Natural killer cell (primary cell): ENCODE data around the gene ADSS1. TPM values are rescaled to one million over a fixed set of nuclear protein-coding genes. Genes with fewer than 3 reads are reported as not detected.
A peak's percentile ranks its signal among the peaks of the same experiment; 100 is the strongest.

ENCODE experiments used
- ATAC-seq, 3 donors: fragments of 150-1000 bp in 2 of 3; fragments of 200-7000 bp in 1 of 3; cut with Tn5 transposase; 1 replicate in 1 of 3; 2 replicates in 2 of 3; pipeline ENCODE4 v1.10.0; 2021; ENCODE audit warnings: mild to moderate bottlenecking in 2 of 3, moderate library complexity in 2 of 3
- DNase-seq, 2 donors: peaks; one replicate each; pipeline versions ENCODE4 v3.0.0 to v3.0.0-alpha.2; 2013 to 2021; ENCODE audit warnings: mixed read lengths in 1 of 2
- H3K27ac ChIP-seq: one replicate; pipeline ENCODE4 v1.5.1; 2013; ENCODE audit warnings: mild to moderate bottlenecking, low read length
- H3K27me3 ChIP-seq: one replicate; pipeline ENCODE4 v1.6.1; 2013; ENCODE audit warnings: low read length; ENCODE audit not compliant: control insufficient read depth, insufficient read depth
- H3K36me3 ChIP-seq: one replicate; pipeline ENCODE4 v1.6.1; 2013; ENCODE audit warnings: low read length; ENCODE audit not compliant: control insufficient read depth, insufficient read depth
- H3K4me1 ChIP-seq: one replicate; pipeline ENCODE4 v1.6.1; 2013; ENCODE audit warnings: low read length; ENCODE audit not compliant: control insufficient read depth, insufficient read depth
- H3K4me3 ChIP-seq: one replicate; pipeline ENCODE4 v1.5.1; 2013; ENCODE audit warnings: low read length
- H3K9me3 ChIP-seq: one replicate; pipeline ENCODE4 v1.6.1; 2013; ENCODE audit warnings: low read length; ENCODE audit not compliant: control insufficient read depth, insufficient read depth
- H3K27ac Mint-ChIP-seq, 2 donors: one replicate each; pipeline ENCODE4 v1.8.0; 2022; ENCODE audit warnings: mild to moderate bottlenecking in 2 of 2, mixed read lengths in 2 of 2, moderate library complexity in 1 of 2
- H3K27me3 Mint-ChIP-seq, 2 donors: one replicate each; pipeline ENCODE4 v1.8.0; 2022; ENCODE audit warnings: low read depth in 2 of 2, mixed read lengths in 2 of 2
- H3K36me3 Mint-ChIP-seq: one replicate; pipeline ENCODE4 v1.8.0; 2022; ENCODE audit warnings: mixed read lengths
- H3K4me1 Mint-ChIP-seq, 2 donors: one replicate each; pipeline ENCODE4 v1.8.0; 2022; ENCODE audit warnings: mixed read lengths in 2 of 2
- H3K4me3 Mint-ChIP-seq: one replicate; pipeline ENCODE4 v1.8.0; 2022; ENCODE audit warnings: mild to moderate bottlenecking, moderate library complexity, mixed read lengths
- H3K9me3 Mint-ChIP-seq, 2 donors: one replicate each; pipeline ENCODE4 v1.8.0; 2022; ENCODE audit warnings: mixed read lengths in 2 of 2
- WGBS: methylation state at CpG from one replicate; pipeline ENCODE4 v1.1.7; 2013; ENCODE audit warnings: missing lambda C conversion rate; ENCODE audit not compliant: insufficient coverage; 5-methylcytosine and 5-hydroxymethylcytosine counted together
- intact Hi-C: fragments of 100-400 bp; cut with micrococcal nuclease; formaldehyde crosslinking; loops from one replicate; pipeline ENCODE4 v1.14.2; 2022
- total RNA-seq, 4 donors: library from RNA; stranded (reverse); fragments of 120-200 nt in 1 of 4; gene quantifications; one replicate each; pipeline versions ENCODE4 v1.2.3 to v1.2.4, GENCODE V29; 2013 to 2022
- TF ChIP-seq, protein P1 (sequence below): fragments of 200-600 bp; IDR thresholded peaks from one replicate; pipeline ENCODE4 v1.8.0; 2022; ENCODE audit warnings: antibody characterized with exemption

ADSS1 gene
- 1 to 10 TPM; 2.1 to 2.7 (median 2.5) TPM for total RNA-seq
- total RNA-seq (2013): 1.2 TPM

- ATAC-seq (peak; percentile 88 to 89 (median 88)), DNase-seq (peak; percentile 68 to 82)
- TF ChIP-seq, protein P1, sequence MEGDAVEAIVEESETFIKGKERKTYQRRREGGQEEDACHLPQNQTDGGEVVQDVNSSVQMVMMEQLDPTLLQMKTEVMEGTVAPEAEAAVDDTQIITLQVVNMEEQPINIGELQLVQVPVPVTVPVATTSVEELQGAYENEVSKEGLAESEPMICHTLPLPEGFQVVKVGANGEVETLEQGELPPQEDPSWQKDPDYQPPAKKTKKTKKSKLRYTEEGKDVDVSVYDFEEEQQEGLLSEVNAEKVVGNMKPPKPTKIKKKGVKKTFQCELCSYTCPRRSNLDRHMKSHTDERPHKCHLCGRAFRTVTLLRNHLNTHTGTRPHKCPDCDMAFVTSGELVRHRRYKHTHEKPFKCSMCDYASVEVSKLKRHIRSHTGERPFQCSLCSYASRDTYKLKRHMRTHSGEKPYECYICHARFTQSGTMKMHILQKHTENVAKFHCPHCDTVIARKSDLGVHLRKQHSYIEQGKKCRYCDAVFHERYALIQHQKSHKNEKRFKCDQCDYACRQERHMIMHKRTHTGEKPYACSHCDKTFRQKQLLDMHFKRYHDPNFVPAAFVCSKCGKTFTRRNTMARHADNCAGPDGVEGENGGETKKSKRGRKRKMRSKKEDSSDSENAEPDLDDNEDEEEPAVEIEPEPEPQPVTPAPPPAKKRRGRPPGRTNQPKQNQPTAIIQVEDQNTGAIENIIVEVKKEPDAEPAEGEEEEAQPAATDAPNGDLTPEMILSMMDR: peak; percentile 98
- under 1% methylated on average over 82 of the region's 82 CpGs for WGBS
- Mint-ChIP-seq H3K9me3 (no peaks in the 10 kb centered on the region), H3K27ac (no peak within 1 kb of the TSS), H3K4me3 (peak within 1 kb of the TSS; percentile 61), H3K36me3 (no peaks in the 10 kb centered on the region), H3K27me3 (peaks cover 0 to 5% of the 10 kb centered on the region in 2 donors), H3K4me1 (peaks cover 0 to 11% of the 10 kb centered on the region in 2 donors)
- Histone ChIP-seq H3K27ac (no peak within 1 kb of the TSS), H3K9me3 (no peaks in the 10 kb centered on the region), H3K27me3 (no peaks in the 10 kb centered on the region), H3K4me3 (peak within 1 kb of the TSS; percentile 61), H3K36me3 (no peaks in the 10 kb centered on the region), H3K4me1 (peaks cover 11% of the 10 kb centered on the region)
- intact Hi-C loops: loop anchor here (1.0 kb wide), 1 partner anchor 29 kb away; the partner anchor contains the start of gene SIVA1
Measured at GRCh38 chr14:104723651-104724406, at the start of gene ADSS1. ADSS1 (plus strand) TSS chr14:104724229; CDS start chr14:104724271, 42 bp downstream.

DNA sequence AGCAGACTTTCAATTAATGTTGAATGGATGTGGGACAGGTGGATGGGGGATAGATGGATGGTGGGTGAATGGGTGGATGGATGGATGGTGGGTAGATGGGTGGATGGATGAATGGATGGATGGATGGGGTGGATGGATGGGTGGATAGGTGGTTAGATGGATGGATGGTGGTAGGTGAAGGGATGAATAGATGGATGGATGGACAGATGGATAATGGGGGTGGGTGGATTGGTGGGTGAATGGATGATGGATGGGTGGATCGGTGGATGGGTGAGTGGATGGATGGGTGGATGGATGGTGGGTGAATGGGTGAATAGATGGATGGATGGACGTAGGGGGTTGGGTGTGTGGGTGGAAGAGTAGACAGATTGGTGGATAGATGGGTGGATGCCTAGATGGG is 48.6 kb upstream of the ADSS1 start:
- 96% methylated on average over 2 of the region's 2 CpGs for WGBS

GRCh38 chr14:104676130-104676693 is 47.8 kb upstream of the ADSS1 start:
- no peak for DNase-seq
- H3K27me3 ChIP-seq: peaks cover 4% of the 10 kb centered on the region
- Mint-ChIP-seq H3K27me3 (peaks cover 19 to 33% of the 10 kb centered on the region in 2 donors), H3K36me3 (no peaks in the 10 kb centered on the region), H3K4me3 (no peak overlapping the region), H3K9me3 (no peaks in the 10 kb centered on the region), H3K27ac (peak overlapping the region in 1 of 2 donors; percentile 79), H3K4me1 (peaks cover 6 to 28% of the 10 kb centered on the region in 2 donors)
- H3K36me3 ChIP-seq: no peaks in the 10 kb centered on the region
- intact Hi-C loops: no loop called here
- ATAC-seq: no peak
- TF ChIP-seq, protein P1: no peak
- H3K4me1 ChIP-seq: peaks cover 32% of the 10 kb centered on the region
- no peak overlapping the region for H3K4me3 ChIP-seq
- no peaks in the 10 kb centered on the region for H3K9me3 ChIP-seq
- WGBS: 93% methylated on average over 7 of the region's 7 CpGs
- no peak overlapping the region for H3K27ac ChIP-seq

More for the DNA sequence above, 48.6 kb upstream of the ADSS1 start:
- Mint-ChIP-seq H3K27ac (peak overlapping the region in 1 of 2 donors; percentile 59), H3K4me1 (peaks cover 6 to 28% of the 10 kb centered on the region in 2 donors), H3K27me3 (peaks cover 22 to 36% of the 10 kb centered on the region in 2 donors), H3K36me3 (no peaks in the 10 kb centered on the region), H3K9me3 (no peaks in the 10 kb centered on the region), H3K4me3 (no peak overlapping the region)
- Histone ChIP-seq H3K9me3 (no peaks in the 10 kb centered on the region), H3K27ac (no peak overlapping the region), H3K4me3 (no peak overlapping the region), H3K4me1 (peaks cover 25% of the 10 kb centered on the region), H3K36me3 (no peaks in the 10 kb centered on the region), H3K27me3 (peaks cover 4% of the 10 kb centered on the region)
- TF ChIP-seq, protein P1: no peak
- ATAC-seq (no peak), DNase-seq (no peak)
- intact Hi-C loops: no loop called here
